HepG2 (cell line): ENCODE measurements around the gene UBE2D4. TPM values are rescaled to one million over a fixed set of nuclear protein-coding genes. Genes with fewer than 3 reads are reported as not detected.

Experiments
- ADNP ChIP-seq: sonication (generic); formaldehyde crosslinking; IDR thresholded peaks from 2 replicates; pipeline ENCODE4 v1.4.0; 2020; ENCODE audit warnings: missing genetic modification reagents
- JUN ChIP-seq: sonication (generic); formaldehyde crosslinking; IDR thresholded peaks from 2 replicates; pipeline ENCODE4 v1.4.0; 2020; ENCODE audit warnings: mild to moderate bottlenecking, missing genetic modification reagents
- MAFG ChIP-seq: sonication (generic); formaldehyde crosslinking; IDR thresholded peaks from 2 replicates; pipeline ENCODE4 v1.5.1; 2020; ENCODE audit warnings: mild to moderate bottlenecking, missing genetic modification reagents
- MAFK ChIP-seq, 2 experiments: IDR thresholded peaks in 1 of 2; conservative IDR thresholded peaks in 1 of 2; 2 replicates each; pipeline ENCODE4 v1.6.1; 2011; ENCODE audit warnings: improper control_type of control experiment in 2 of 2, low read length in 2 of 2
- NCOA1 ChIP-seq: sonication (generic); formaldehyde crosslinking; IDR thresholded peaks from 2 replicates; pipeline ENCODE4 v1.9.0; 2021; ENCODE audit warnings: missing genetic modification reagents
- PITX1 ChIP-seq: sonication (generic); formaldehyde crosslinking; IDR thresholded peaks from 2 replicates; pipeline ENCODE4 v1.5.1; 2020; ENCODE audit warnings: mild to moderate bottlenecking, missing genetic modification reagents
- SMAD1 ChIP-seq: sonication (generic); formaldehyde crosslinking; IDR thresholded peaks from 2 replicates; pipeline ENCODE4 v1.4.0; 2020; ENCODE audit warnings: missing genetic modification reagents, low read depth, mild to moderate bottlenecking, borderline replicate concordance
- TAF15 ChIP-seq: fragments of 200-400 bp; formaldehyde crosslinking; IDR thresholded peaks from one replicate; pipeline ENCODE4 v1.6.1; 2018; ENCODE audit warnings: mild to moderate bottlenecking, low read depth, low read length; ENCODE audit not compliant: poor library complexity, severe bottlenecking
- ZFX ChIP-seq: sonication (generic); formaldehyde crosslinking; IDR thresholded peaks from 2 replicates; pipeline ENCODE4 v1.4.0; 2020; ENCODE audit warnings: mild to moderate bottlenecking, low read depth, missing genetic modification reagents, moderate library complexity
- ZNF484 ChIP-seq: sonication (generic); formaldehyde crosslinking; IDR thresholded peaks from 2 replicates; pipeline ENCODE4 v1.5.1; 2020; ENCODE audit warnings: mild to moderate bottlenecking, low read depth, missing genetic modification reagents, borderline replicate concordance
- ZNF556 ChIP-seq: sonication (generic); formaldehyde crosslinking; IDR thresholded peaks from 2 replicates; pipeline ENCODE4 v1.4.0; 2020; ENCODE audit warnings: mild to moderate bottlenecking, missing genetic modification reagents, borderline replicate concordance
- ZNF572 ChIP-seq: sonication (generic); formaldehyde crosslinking; IDR thresholded peaks from 2 replicates; pipeline ENCODE4 v1.5.1; 2020; ENCODE audit warnings: mild to moderate bottlenecking, missing genetic modification reagents
- ZNF644 ChIP-seq: IDR thresholded peaks from 2 replicates; pipeline ENCODE4 v1.6.1; 2016; ENCODE audit warnings: low read depth
- polyA plus RNA-seq, 8 experiments: library from polyadenylated mRNA; depleted of rRNA in 3 of 8; stranded (reverse) in 7 of 8; unstranded in 1 of 8; fragments of >200 nt; fragmentation: Illumina TruSeq in 4 of 8; extraction: Trizol in 4 of 8; gene quantifications; 2 replicates each; pipeline versions ENCODE4 v1.2.1 to v1.2.3, GENCODE V29; 2011 to 2016; ENCODE audit warnings: low read depth in 4 of 8, missing spikeins in 1 of 8, mixed read lengths in 1 of 8; ENCODE audit not compliant: insufficient read depth in 1 of 8
- total RNA-seq, 5 experiments: library from RNA; depleted of rRNA; stranded (reverse); fragments of >200 nt; fragmentation: Illumina TruSeq; extraction: Trizol; gene quantifications; 2 replicates each; pipeline ENCODE4 v1.2.3, GENCODE V29; 2016; ENCODE audit warnings: low read depth in 1 of 5
- TF ChIP-seq, protein P1 (sequence below): sonication (generic); formaldehyde crosslinking; conservative IDR thresholded peaks from 2 replicates; pipeline ENCODE4 v1.8.1; 2023; ENCODE audit warnings: missing genetic modification reagents
- TF ChIP-seq, protein P2 (sequence below): sonication (generic); formaldehyde crosslinking; IDR thresholded peaks from 2 replicates; pipeline ENCODE4 v1.4.0; 2020; ENCODE audit warnings: missing genetic modification reagents, mild to moderate bottlenecking, borderline replicate concordance
- TF ChIP-seq, protein P3 (sequence below): sonication (generic); formaldehyde crosslinking; IDR thresholded peaks from 2 replicates; pipeline ENCODE4 v1.5.0; 2020; ENCODE audit warnings: missing genetic modification reagents
- TF ChIP-seq, protein P4 (sequence below): sonication (generic); formaldehyde crosslinking; IDR thresholded peaks from 2 replicates; pipeline ENCODE4 v1.4.0; 2020; ENCODE audit warnings: mild to moderate bottlenecking, missing genetic modification reagents

The UBE2D4 gene
- total and polyA plus RNA-seq, 2 of the 13 experiments (the other 11 are each of a cell fraction or from before 2014, with no cell fraction given) = 9.9 to 16.0 TPM

- peak; percentile 92 for TF ChIP-seq ZFX (CRISPR knock-in tag)
- TF ChIP-seq ZNF484 = no peak
- TF ChIP-seq TAF15 = peak; percentile 66
- TF ChIP-seq, protein P1, sequence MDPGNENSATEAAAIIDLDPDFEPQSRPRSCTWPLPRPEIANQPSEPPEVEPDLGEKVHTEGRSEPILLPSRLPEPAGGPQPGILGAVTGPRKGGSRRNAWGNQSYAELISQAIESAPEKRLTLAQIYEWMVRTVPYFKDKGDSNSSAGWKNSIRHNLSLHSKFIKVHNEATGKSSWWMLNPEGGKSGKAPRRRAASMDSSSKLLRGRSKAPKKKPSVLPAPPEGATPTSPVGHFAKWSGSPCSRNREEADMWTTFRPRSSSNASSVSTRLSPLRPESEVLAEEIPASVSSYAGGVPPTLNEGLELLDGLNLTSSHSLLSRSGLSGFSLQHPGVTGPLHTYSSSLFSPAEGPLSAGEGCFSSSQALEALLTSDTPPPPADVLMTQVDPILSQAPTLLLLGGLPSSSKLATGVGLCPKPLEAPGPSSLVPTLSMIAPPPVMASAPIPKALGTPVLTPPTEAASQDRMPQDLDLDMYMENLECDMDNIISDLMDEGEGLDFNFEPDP (CRISPR knock-in tag) = no peak
- TF ChIP-seq, protein P2, sequence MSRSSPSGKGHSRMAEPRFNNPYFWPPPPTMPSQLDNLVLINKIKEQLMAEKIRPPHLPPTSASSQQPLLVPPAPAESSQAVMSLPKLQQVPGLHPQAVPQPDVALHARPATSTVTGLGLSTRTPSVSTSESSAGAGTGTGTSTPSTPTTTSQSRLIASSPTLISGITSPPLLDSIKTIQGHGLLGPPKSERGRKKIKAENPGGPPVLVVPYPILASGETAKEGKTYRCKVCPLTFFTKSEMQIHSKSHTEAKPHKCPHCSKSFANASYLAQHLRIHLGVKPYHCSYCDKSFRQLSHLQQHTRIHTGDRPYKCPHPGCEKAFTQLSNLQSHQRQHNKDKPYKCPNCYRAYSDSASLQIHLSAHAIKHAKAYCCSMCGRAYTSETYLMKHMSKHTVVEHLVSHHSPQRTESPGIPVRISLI (CRISPR knock-in tag) = peak; percentile 40; the same call in 1 of the 2 replicates
- TF ChIP-seq, protein P3, sequence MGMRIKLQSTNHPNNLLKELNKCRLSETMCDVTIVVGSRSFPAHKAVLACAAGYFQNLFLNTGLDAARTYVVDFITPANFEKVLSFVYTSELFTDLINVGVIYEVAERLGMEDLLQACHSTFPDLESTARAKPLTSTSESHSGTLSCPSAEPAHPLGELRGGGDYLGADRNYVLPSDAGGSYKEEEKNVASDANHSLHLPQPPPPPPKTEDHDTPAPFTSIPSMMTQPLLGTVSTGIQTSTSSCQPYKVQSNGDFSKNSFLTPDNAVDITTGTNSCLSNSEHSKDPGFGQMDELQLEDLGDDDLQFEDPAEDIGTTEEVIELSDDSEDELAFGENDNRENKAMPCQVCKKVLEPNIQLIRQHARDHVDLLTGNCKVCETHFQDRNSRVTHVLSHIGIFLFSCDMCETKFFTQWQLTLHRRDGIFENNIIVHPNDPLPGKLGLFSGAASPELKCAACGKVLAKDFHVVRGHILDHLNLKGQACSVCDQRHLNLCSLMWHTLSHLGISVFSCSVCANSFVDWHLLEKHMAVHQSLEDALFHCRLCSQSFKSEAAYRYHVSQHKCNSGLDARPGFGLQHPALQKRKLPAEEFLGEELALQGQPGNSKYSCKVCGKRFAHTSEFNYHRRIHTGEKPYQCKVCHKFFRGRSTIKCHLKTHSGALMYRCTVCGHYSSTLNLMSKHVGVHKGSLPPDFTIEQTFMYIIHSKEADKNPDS (CRISPR knock-in tag) = no peak
- peak; percentile 62; the same call in 1 of the 2 replicates for TF ChIP-seq JUN
- 0 out of 2 replicates have a peak, but pooled peaks have one; percentile 16 for TF ChIP-seq ADNP (CRISPR knock-in tag)
- no peak for TF ChIP-seq ZNF644 (CRISPR knock-in tag)
- TF ChIP-seq SMAD1 (CRISPR knock-in tag) = no peak; the same call in 1 of the 2 replicates
- no peak for TF ChIP-seq MAFK (conservative IDR thresholded peaks at IDR 0.05 in 1 of 2, IDR thresholded peaks at IDR 0.05 in 1 of 2; ENCODE audit: low read length in 2 of 2)
- TF ChIP-seq PITX1 = peak; percentile 65; the same call in 1 of the 2 replicates
- TF ChIP-seq ZNF572 (CRISPR knock-in tag) = no peak
- no peak for TF ChIP-seq MAFG (CRISPR knock-in tag)
- TF ChIP-seq, protein P4, sequence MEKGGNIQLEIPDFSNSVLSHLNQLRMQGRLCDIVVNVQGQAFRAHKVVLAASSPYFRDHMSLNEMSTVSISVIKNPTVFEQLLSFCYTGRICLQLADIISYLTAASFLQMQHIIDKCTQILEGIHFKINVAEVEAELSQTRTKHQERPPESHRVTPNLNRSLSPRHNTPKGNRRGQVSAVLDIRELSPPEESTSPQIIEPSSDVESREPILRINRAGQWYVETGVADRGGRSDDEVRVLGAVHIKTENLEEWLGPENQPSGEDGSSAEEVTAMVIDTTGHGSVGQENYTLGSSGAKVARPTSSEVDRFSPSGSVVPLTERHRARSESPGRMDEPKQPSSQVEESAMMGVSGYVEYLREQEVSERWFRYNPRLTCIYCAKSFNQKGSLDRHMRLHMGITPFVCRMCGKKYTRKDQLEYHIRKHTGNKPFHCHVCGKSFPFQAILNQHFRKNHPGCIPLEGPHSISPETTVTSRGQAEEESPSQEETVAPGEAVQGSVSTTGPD (CRISPR knock-in tag) = no peak
- no peak; the same call in 1 of the 2 replicates for TF ChIP-seq NCOA1
- peak; percentile 82 for TF ChIP-seq ZNF556 (CRISPR knock-in tag)
Measured at GRCh38 chr7:43925984-43926797, at the start of gene UBE2D4 (continued).
